ENCODE data around the gene OTX1. TPM values are rescaled to one million over a fixed set of nuclear protein-coding genes. Genes with fewer than 3 reads are reported as not detected.

OTX1 gene
- total RNA-seq, 4 donors from 2014 or later = not detected

- Histone ChIP-seq H3K27me3 (peaks cover 58% of the 10 kb centered on the region), H3K4me1 (peaks cover 30 to 56% of the 10 kb centered on the region in 2 donors), H3K36me3 (no peaks in the 10 kb centered on the region), H3K4me3 (replicated peaks in 1 of 3) (peak overlapping the region in 1 of 3 donors; percentile 44), H3K9me3 (no peaks in the 10 kb centered on the region), H3K27ac (no peak overlapping the region)
- 2 to 5% methylated on average over 16 to 23 of the region's 31 CpGs for WGBS, 2 donors
- intact Hi-C loops (cut with DNase I) = no loop called here
- no peak for DNase-seq
- TF ChIP-seq CTCF (IDR thresholded peaks at IDR 0.05) (no peak), POLR2A (IDR thresholded peaks at IDR 0.05) (no peak)
These were observed 678 bp upstream of the OTX1 start for GRCh38 chr2:63049970-63050333.

DNA sequence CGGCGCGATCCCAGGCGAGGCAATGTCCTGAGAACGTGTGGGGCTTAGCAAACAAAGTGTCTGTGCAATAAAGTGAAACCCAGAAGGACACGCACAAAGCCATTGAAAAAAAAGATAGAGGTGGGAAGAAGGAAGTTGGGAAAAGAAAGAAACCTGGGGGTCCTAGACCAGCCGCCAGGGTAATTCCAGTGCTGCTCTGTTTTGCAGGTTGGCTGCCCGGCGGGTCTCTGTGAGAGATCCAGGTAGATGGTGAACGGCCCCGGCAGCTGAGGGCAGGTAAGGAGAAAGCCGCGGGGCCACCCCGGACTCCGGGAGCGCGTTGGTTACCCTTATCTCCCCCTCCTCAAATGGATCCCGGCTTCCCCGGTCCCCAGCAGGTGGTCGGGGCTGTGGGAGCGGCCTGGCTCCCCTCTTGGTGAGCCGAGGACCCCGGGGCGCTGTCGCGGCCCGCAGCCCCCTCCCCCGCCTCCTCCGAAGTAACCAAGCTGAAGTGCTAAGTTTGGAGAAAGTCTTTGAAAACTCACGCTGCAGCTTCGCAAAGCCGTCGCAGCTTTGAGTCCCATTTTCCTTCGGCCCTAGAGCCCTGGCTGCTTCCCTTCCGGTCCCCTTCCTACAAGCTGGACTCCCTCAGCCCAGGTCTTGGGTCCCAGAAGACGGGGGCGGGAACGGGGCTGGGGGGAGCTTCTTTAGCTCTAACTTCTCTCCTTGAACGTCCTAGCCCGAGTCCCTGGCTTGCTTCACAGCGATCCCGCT is 588 bp downstream of the OTX1 start:
- Histone ChIP-seq H3K4me3 (replicated peaks in 1 of 3) (peak overlapping the region in 2 of 3 donors; percentile 23 to 44), H3K4me1 (peaks cover 30 to 66% of the 10 kb centered on the region in 2 donors), H3K27ac (no peak overlapping the region), H3K27me3 (peaks cover 69% of the 10 kb centered on the region), H3K36me3 (no peaks in the 10 kb centered on the region), H3K9me3 (no peaks in the 10 kb centered on the region)
- WGBS, 2 donors = 2 to 6% methylated on average over 30 to 41 of the region's 42 CpGs
- no peak for TF ChIP-seq CTCF (IDR thresholded peaks at IDR 0.05)
- DNase-seq = peak in 1 of 2 donors; percentile 18
- intact Hi-C loops (cut with DNase I) = no loop called here

- peaks cover 30 to 66% of the 10 kb centered on the region in 2 donors for H3K4me1 ChIP-seq
- no peak overlapping the region for H3K4me3 ChIP-seq (replicated peaks in 1 of 3)
- H3K36me3 ChIP-seq = no peaks in the 10 kb centered on the region
- intact Hi-C loops (cut with DNase I) = no loop called here
- no peaks in the 10 kb centered on the region for H3K9me3 ChIP-seq
- H3K27ac ChIP-seq = no peak overlapping the region
- H3K27me3 ChIP-seq = peaks cover 69% of the 10 kb centered on the region
- TF ChIP-seq POLR2A (IDR thresholded peaks at IDR 0.05) (no peak), CTCF (IDR thresholded peaks at IDR 0.05) (no peak)
- 44 to 59% methylated on average over 24 to 30 of the region's 42 CpGs for WGBS, 2 donors
- no peak for DNase-seq
These were observed 1.2 kb downstream of the OTX1 start for GRCh38 chr2:63051795-63052333.

DNA sequence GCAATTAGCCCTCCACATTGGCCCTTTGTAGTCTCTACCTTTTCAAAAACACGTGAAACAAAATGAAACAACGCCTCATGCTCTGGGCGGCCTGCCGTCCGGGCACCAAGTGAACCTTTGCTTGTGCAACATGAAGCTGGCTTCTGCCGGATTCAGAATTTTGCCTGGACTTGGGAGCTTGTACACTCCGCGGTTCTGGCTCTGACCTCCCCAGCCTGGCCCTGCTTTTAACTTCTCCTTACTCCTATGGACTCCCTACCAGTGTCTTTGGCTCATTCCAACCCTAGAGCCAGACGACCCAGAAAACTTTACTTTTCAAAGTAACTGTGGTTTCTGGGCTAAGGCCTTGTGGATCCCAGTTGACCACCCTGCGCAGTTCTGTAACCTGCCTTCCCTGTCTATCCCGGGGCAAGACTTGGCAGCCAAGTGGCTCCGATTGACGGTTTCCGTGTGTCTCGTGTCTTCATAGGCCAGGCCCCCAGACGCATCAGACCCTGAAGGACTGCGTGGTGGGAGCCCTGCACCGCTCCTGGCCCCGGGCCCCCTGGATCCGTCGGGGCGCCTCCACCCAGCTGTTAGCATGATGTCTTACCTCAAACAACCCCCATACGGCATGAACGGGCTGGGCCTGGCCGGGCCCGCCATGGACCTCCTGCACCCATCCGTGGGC is 1.9 kb downstream of the OTX1 start:
- Histone ChIP-seq H3K4me1 (peaks cover 26 to 60% of the 10 kb centered on the region in 2 donors), H3K36me3 (no peaks in the 10 kb centered on the region), H3K9me3 (no peaks in the 10 kb centered on the region), H3K4me3 (replicated peaks in 1 of 3) (no peak overlapping the region), H3K27me3 (peaks cover 71% of the 10 kb centered on the region), H3K27ac (no peak overlapping the region)
- WGBS, 2 donors = 71 to 78% methylated on average over 14 to 22 of the region's 27 CpGs
- TF ChIP-seq CTCF (IDR thresholded peaks at IDR 0.05) (no peak), POLR2A (IDR thresholded peaks at IDR 0.05) (no peak)
- no peak for DNase-seq
- intact Hi-C loops (cut with DNase I) = no loop called here
